HT1080 (cell line): ENCODE measurements around the gene AP1B1. TPM values are rescaled to one million over a fixed set of nuclear protein-coding genes. Genes with fewer than 3 reads are reported as not detected.

ENCODE experiments used
- DNase-seq: peaks from one replicate; pipeline ENCODE4 v3.0.0-alpha.2; 2015; ENCODE audit warnings: low read depth
- total RNA-seq: library from RNA; depleted of rRNA; stranded (reverse); fragments of >200 nt; shearing (Covaris generic); gene quantifications from 2 replicates; pipeline ENCODE4 v1.2.3, GENCODE V29; 2014

The AP1B1 gene
- total RNA-seq, 1 experiment from 2014 or later, result 116 TPM

DNA sequence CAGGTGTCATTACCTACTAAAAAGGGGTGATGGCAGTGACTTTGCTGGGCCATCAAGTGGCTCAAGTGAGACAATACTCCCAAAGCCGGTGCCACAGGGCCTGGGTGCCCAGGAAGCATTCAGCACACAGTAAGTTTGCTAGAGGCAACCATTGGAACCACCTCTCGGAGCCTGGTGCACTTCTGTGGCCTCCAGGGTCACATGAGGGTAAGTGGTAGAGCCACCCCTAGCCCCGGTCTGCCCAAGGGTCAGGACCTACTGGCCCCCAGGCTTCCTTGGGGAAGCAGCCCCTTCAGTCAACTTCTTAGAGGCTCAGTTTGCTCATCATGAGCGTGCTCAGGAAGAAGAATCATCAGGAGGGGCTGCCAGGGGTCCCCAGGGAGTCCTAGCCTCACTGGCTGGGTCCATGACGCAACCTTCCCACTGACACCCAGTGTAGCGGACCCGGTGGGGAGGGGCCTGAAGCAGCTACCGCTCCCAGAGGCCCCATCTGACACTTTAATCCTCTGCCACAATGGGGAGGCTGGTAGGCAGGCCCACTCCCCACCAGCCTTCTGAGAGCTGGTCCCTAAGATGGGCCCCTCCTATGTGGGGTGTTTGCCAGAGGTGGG is 55.4 kb downstream of the AP1B1 start:
- DNase-seq, result no peak

DNA sequence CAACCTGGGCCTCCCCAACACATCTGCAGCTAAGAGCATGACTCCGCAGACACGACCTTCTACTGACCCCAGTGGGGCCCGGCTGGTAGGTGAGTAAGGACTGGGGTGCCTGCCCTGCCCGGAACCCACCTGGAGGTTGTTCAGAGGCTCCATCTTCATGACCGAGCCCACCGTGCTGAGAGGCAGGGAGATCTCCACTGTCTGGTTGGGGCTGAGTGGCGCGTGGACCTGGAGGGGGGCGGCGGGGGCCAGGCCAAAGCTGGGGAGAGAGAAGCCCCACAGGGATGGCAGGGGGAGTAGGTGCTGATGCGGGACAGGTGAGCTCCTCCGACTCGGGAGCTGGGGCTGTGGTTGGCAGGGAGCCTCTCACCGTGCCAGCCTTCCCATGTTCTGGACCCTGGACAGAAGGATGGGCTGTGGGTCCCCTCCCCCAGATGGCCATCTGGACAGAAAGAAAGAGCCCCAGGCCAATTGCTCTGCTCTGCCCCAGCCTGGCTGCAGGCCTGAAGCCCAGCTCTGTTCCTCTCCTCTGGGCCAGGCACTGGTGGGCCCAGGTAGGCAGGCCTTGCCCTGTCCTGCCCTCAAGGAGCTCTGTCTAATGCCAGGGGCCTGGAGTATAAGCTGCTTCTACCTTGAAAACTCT is 56.6 kb downstream of the AP1B1 start:
- DNase-seq, result no peak

- DNase-seq, result peak; percentile 79
These were observed 57.2 kb downstream of the AP1B1 start for GRCh38 chr22:29331213-29331612.

GRCh38 chr22:29330753-29331152 is 57.6 kb downstream of the AP1B1 start:
- peak; percentile 81 for DNase-seq

GRCh38 chr22:29330291-29330690 is 58.1 kb downstream of the AP1B1 start:
- DNase-seq, result no peak

DNA sequence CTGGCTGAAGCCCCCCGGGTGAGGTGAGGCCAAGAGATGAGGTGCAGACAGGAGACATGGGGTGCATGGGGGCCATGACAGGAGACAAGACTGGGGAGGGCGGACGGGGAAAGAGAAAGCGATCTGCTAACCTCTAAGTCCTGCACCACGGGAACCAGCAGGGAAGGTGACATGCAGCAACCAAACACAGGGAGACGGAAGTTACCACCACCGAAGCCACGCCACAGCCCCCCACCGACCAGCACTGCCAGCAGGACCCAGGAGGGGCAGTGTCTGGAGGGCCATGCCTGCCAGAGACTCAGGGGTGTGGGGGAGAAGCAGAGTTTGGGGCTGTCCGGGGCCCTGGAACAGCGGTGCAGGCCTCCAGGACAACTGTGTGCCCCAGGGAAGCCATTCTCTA is 58.8 kb downstream of the AP1B1 start:
- DNase-seq, result no peak

DNA sequence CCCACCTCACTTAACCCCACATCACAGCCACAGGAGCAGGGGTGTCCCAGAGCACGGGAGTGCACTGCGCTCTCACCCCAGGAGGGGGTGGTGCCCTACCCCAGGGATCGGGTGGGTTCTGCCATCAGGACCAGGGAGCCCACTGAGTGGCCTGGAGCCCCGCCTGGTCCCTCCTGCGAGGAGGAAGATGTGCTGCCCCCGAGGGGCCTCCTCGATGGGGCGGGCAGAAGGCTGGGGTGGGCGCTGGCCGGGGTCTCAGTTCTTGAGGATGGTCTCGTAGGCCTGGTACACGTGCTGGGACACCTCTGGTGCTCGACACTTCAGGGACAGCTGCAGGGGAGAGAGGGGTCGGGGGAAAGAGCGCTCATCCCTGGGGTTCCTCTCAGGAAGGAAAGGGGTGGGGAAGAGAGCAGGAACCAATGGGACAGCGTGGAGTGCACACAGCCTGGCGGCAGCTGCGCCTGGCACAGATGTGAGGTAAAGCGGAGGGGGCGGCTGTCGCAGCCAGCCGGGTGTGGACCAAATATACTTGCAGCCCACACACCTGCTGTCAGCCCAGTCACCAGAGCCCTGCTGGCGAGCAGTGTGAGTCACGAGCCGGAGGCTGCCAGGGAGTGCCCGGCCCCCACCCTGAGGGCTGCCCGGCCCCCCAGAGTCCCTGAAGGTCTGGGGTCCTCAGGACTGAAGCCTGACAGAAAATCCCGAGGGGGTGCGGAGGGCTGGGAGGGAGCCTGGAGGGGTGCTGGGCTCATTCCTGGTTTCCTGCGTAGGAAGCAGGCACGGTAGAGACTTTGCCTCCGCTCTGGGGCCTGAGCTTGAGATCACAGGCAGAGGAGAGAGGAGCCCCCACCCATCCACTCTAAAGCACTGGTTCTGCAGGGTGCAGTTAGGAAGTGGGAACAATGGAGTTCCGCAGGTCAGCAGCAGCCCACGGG is 59.5 kb downstream of the AP1B1 start:
- DNase-seq, result peak; percentile 50

DNA sequence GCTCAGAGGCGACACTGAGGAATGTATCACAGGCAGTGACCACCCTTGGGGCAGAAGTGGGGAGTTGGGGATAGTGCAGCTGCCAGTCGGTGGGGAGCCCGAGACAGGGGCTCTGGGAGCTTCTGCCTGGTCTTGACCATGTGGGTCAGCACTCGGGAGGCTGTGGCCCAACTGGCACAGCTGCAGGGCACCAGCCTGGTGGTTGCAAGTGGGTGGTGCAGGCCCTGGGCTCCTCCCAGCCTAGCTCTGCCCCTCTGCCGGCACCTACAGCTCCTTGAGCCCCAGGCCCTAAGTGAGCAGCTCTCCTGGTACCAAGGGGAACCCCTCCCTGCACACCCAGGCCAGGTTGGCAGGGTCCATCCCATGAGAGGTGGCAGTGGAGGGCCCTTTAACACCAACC is 60.3 kb downstream of the AP1B1 start:
- DNase-seq, result no peak

- DNase-seq, result no peak
These were observed 61.1 kb downstream of the AP1B1 start for GRCh38 chr22:29327089-29327764.

DNA sequence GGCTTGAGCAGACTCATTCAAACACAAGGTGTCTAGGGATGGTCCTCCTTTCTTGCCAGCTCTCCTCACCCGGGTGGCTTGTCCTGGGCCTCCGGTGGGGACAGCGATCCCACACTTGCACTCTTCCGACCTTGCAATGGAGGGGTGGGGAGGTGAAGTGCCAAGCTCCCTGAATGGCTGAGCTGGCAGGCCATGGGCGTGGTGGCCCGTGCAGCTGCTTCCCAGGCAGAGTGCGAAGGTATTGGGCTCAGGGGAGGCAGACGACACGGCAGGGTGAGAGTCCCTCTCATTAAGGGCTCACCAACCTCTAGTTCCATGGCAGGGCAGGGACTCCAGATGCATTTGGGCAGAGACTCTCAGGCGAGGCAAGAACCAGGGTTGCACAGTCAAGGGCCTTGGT is 61.9 kb downstream of the AP1B1 start:
- DNase-seq, result no peak

- DNase-seq, result no peak
These were observed 62.5 kb downstream of the AP1B1 start for GRCh38 chr22:29325785-29326315.

GRCh38 chr22:29325356-29325755 is 63.0 kb downstream of the AP1B1 start:
- no peak for DNase-seq

- DNase-seq, result no peak
These were observed 64.7 kb downstream of the AP1B1 start for GRCh38 chr22:29323641-29324040.

- DNase-seq, result no peak
These were observed 67.8 kb downstream of the AP1B1 start for GRCh38 chr22:29320546-29320945.

GRCh38 chr22:29319072-29319471 is 69.3 kb downstream of the AP1B1 start:
- DNase-seq, result no peak

- DNase-seq, result no peak
These were observed 70.4 kb downstream of the AP1B1 start for GRCh38 chr22:29317827-29318454.

DNA sequence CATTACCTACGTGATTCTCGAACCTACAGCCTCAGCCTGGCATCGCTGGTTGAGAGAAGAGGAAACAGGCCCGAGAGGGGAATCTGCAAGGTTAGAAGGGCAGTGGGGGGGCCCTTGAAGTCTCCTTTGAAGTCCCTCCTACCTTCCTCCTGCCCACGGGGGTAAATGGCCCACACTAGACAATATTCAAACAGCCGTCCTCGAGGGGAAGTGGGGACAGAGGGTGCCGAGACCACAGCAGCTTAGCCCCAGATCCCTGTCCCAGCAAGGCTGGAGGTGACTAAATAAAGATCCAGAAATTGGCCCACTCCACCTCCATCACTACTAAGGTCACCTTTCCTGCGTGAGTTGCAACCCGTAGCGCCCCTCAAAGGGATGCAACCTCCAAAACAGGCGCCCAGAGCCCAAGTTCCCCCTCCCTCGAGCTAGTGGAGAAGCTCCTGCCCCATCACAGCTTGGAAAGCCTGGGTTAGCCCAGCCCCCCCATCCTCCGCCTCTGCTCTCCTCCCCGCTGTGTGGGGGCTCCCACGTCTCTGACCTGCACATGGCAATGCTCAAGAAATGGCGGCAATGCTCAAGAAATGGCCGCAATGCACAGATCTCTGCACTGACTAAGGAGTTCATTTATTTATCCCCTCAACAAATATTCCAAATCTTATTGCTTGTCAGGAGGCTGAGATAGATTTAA is 72.1 kb downstream of the AP1B1 start:
- no peak for DNase-seq

GRCh38 chr22:29315286-29316140 is 72.9 kb downstream of the AP1B1 start, which contains the start of gene RASL10A:
Gene RASL10A (minus strand): TSS chr22:29315697. CDS start chr22:29315246, 451 bp downstream.
- DNase-seq, result no peak
